Heart left ventricle (tissue), 13 donors: Measurements from ENCODE around the gene TINAG.

Experiments used
- POLR2A ChIP-seq, 2 donors: fragments of 450-650 bp; IDR thresholded peaks; one replicate each; pipeline ENCODE4 v1.6.1; 2017; ENCODE audit warnings: antibody characterized with exemption in 2 of 2, mild to moderate bottlenecking in 2 of 2, moderate library complexity in 2 of 2
- TF ChIP-seq, protein P1 (sequence below), 12 donors: fragments of 200-600 bp; sonication (generic) in 4 of 12; IDR thresholded peaks; one replicate each; pipeline versions ENCODE4 v1.5.0 to v1.8.0; 2018 to 2022; ENCODE audit warnings: antibody characterized with exemption in 12 of 12, mild to moderate bottlenecking in 5 of 12
- donor health status: ischemic (EF 13 %, LVEDD 7.1; RV severe dilation, severe dysfunction).
- donor health status: DM: no; HTN: yes; CAD: no.
- donor health status: DM: no; HTN: no; CAD: no.
- donor health status: ischemic (EF 25% LVEDD 6.9; RV normal size, moderate dysfunction).
- donor health status: ischemic (EF 25% LVEDD 5.7; RV mildly dilated, moderate dysfunction).
- donor health status: ischemic (EF 35%, LVEDD 5.7; RV mildly dilated, moderate dysfunction).
- donor health status: nonischemic (EF 11% LVEDD 7.7; RV severe dilation, severe dysfunction).
- donor health status: DM: yes; HTN: yes; CAD: no.
- donor health status: PGD.
- donor health status: ischemic (EF 29% LVEDD 5.4; RV normal size, mild dysfunction).
- donor health status: nonischemic (EF 23%, LVEDD 6.1; RV moderate dilation, normal function).

DNA sequence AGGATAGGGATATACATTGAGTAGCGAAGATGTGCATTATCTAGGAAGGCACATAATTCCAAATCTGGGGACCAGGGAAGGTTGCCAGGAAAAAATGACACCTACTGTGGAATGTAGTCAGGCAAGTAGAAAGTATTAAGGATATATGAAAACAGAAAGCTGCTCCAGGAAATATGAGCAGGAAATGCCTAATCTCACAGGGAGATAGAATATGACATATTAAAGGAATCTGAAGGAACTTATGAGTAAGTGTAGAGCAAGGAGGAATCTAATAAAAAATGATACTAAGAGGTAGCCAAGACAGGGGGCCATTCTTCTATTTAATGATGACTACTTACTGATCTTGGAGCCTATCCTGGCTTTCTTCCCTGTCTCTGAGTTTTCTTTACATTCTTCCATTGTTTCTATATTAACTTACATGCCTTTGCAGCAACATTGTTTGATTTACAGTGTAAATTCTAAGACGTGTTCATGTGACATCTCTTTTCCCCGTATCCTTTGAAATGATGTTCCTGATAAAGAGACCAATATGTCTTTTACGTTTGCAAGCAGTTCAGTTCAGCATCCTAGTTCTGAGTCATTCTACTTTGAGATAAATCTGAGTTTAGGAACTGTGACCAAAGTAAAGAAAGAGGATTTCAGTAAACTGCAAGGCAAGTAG lies 58.6 kb downstream of the TINAG start:
- TF ChIP-seq, protein P1, sequence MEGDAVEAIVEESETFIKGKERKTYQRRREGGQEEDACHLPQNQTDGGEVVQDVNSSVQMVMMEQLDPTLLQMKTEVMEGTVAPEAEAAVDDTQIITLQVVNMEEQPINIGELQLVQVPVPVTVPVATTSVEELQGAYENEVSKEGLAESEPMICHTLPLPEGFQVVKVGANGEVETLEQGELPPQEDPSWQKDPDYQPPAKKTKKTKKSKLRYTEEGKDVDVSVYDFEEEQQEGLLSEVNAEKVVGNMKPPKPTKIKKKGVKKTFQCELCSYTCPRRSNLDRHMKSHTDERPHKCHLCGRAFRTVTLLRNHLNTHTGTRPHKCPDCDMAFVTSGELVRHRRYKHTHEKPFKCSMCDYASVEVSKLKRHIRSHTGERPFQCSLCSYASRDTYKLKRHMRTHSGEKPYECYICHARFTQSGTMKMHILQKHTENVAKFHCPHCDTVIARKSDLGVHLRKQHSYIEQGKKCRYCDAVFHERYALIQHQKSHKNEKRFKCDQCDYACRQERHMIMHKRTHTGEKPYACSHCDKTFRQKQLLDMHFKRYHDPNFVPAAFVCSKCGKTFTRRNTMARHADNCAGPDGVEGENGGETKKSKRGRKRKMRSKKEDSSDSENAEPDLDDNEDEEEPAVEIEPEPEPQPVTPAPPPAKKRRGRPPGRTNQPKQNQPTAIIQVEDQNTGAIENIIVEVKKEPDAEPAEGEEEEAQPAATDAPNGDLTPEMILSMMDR (IDR thresholded peaks at IDR 0.05): no peak
- no peak for TF ChIP-seq POLR2A (IDR thresholded peaks at IDR 0.05)
